Panc1 (cell line): Measurements from ENCODE around the gene ANKH. TPM values are rescaled to one million over a fixed set of nuclear protein-coding genes. Genes with fewer than 3 reads are reported as not detected.

Experiments used
- ATAC-seq: fragments of 200-7000 bp; cut with Tn5 transposase; 2 replicates; pipeline ENCODE4 v1.9.1; 2020; ENCODE audit warnings: mild to moderate bottlenecking, moderate library complexity
- BruUV-seq: library from RNA; stranded (reverse); fragments of 400-500 nt; replicated peaks from 2 replicates; lab custom pipeline; 2021; lab: Mats Ljungman, UMichigan
- CTCF ChIA-PET: fragments of 300-600 bp; sonication (Branson Sonifier 250); formaldehyde crosslinking; loops from one replicate; lab custom pipeline; 2022; ENCODE audit warnings: antibody characterized with exemption; lab: Charles Lee
- POLR2A ChIA-PET: fragments of 300-600 bp; sonication (Branson Sonifier 250); formaldehyde crosslinking; loops from one replicate; lab custom pipeline; 2022; ENCODE audit warnings: antibody characterized with exemption; lab: Charles Lee
- DNase-seq: peaks from one replicate; pipeline ENCODE4 v3.0.0-alpha.2; 2010; ENCODE audit warnings: low read depth, low spot score
- H3K27ac ChIP-seq: 2 replicates; pipeline ENCODE4 v1.5.1; 2011; ENCODE audit warnings: mild to moderate bottlenecking, low read length, inconsistent platforms
- H3K27me3 ChIP-seq: fragments of 200-500 bp; sonication (Bioruptor generic); 2 replicates; pipeline ENCODE4 v1.6.0; 2014; ENCODE audit warnings: low read length, inconsistent platforms; ENCODE audit not compliant: control insufficient read depth, insufficient read depth
- H3K36me3 ChIP-seq: fragments of 200-500 bp; sonication (Bioruptor generic); 2 replicates; pipeline ENCODE4 v1.5.1; 2014; ENCODE audit warnings: inconsistent platforms, mild to moderate bottlenecking, low read length, moderate library complexity; ENCODE audit not compliant: control insufficient read depth, insufficient read depth
- H3K4me1 ChIP-seq: 2 replicates; pipeline ENCODE4 v1.5.1; 2011; ENCODE audit warnings: inconsistent platforms, mild to moderate bottlenecking, low read length, moderate library complexity; ENCODE audit not compliant: control insufficient read depth, insufficient read depth
- H3K4me3 ChIP-seq, 2 experiments: 2 replicates each; pipeline ENCODE4 v1.5.1; 2011 to 2012; ENCODE audit warnings: low read depth in 2 of 2, low read length in 2 of 2, mild to moderate bottlenecking in 2 of 2, inconsistent platforms in 1 of 2, moderate library complexity in 1 of 2
- H3K9me3 ChIP-seq: fragments of 200-500 bp; sonication (Bioruptor generic); 2 replicates; pipeline ENCODE4 v1.5.1; 2014; ENCODE audit warnings: low read depth, mild to moderate bottlenecking, inconsistent platforms, low read length, moderate library complexity; ENCODE audit not compliant: control insufficient read depth, insufficient read depth
- CTCF ChIP-seq: fragments of 450-650 bp; IDR thresholded peaks from 2 replicates; pipeline ENCODE4 v1.5.1; 2017; ENCODE audit warnings: mild to moderate bottlenecking
- POLR2AphosphoS5 ChIP-seq: IDR thresholded peaks from 2 replicates; pipeline ENCODE4 v1.6.1; 2012; ENCODE audit warnings: mild to moderate bottlenecking, low read depth, low read length, moderate library complexity
- REST ChIP-seq, 2 experiments: IDR thresholded peaks; 2 replicates each; pipeline ENCODE4 v1.6.1; 2011 to 2012; ENCODE audit warnings: low read depth in 2 of 2, control low read depth in 1 of 2, low read length in 1 of 2, mild to moderate bottlenecking in 1 of 2, moderate library complexity in 1 of 2; ENCODE audit not compliant: insufficient read depth in 1 of 2
- SIN3A ChIP-seq: IDR thresholded peaks from 2 replicates; pipeline ENCODE4 v1.6.1; 2012; ENCODE audit warnings: low read depth, mild to moderate bottlenecking, low read length, moderate library complexity, borderline replicate concordance; ENCODE audit not compliant: insufficient read depth
- TCF7L2 ChIP-seq: IDR thresholded peaks from 2 replicates; pipeline ENCODE4 v1.6.1; 2011; ENCODE audit warnings: mild to moderate bottlenecking, low read depth, low read length, inconsistent platforms
- in situ Hi-C: cut with HindIII; loops from 2 replicates; pipeline ENCODE4 v1.10.0; 2016; ENCODE audit warnings: low sequenced_read_pairs, low pct_unique_long_range_greater_than_20kb
- intact Hi-C: fragments of 100-400 bp; cut with micrococcal nuclease; formaldehyde crosslinking; loops from one replicate; pipeline ENCODE4 v1.10.0; 2022; ENCODE audit not compliant: unreplicated experiment
- total RNA-seq: library from RNA; stranded (reverse); gene quantifications from one replicate; pipeline ENCODE4 v1.2.1, GENCODE V29; 2021; ENCODE audit not compliant: unreplicated experiment

ANKH gene
- total RNA-seq, 1 experiment from 2014 or later = 11.2 TPM

GRCh38 chr5:14721990-14722656 lies 149.5 kb downstream of the ANKH start:
- H3K36me3 ChIP-seq = no peaks in the 10 kb centered on the region
- no peak overlapping the region for H3K27ac ChIP-seq
- H3K9me3 ChIP-seq = no peaks in the 10 kb centered on the region
- H3K4me1 ChIP-seq = no peaks in the 10 kb centered on the region
- no peak for TF ChIP-seq SIN3A
- no peak for TF ChIP-seq POLR2AphosphoS5
- TF ChIP-seq CTCF = no peak
- TF ChIP-seq TCF7L2 = no peak
- ATAC-seq (no peak), DNase-seq (no peak)
- intact Hi-C loops (loop anchor here (10.0 kb wide), 1 partner anchor 703 kb away; no protein-coding TSS in a partner anchor), in situ Hi-C loops (no loop called here)
- ChIA-PET CTCF (interaction anchor here (0.9 kb wide), 1 partner anchor 37 kb away, joined by 3 read pairs; no protein-coding TSS in a partner anchor), POLR2A (no interaction called here)
- no peaks in the 10 kb centered on the region for H3K27me3 ChIP-seq
- no peak overlapping the region for H3K4me3 ChIP-seq
- no TSS peak for BruUV-seq

- Histone ChIP-seq H3K27me3 (no peaks in the 10 kb centered on the region), H3K27ac (no peak overlapping the region), H3K4me3 (no peak overlapping the region), H3K9me3 (no peaks in the 10 kb centered on the region), H3K36me3 (no peaks in the 10 kb centered on the region), H3K4me1 (no peaks in the 10 kb centered on the region)
- in situ Hi-C loops (no loop called here), intact Hi-C loops (loop anchor here (10.0 kb wide), 1 partner anchor 704 kb away; no protein-coding TSS in a partner anchor)
- no TSS peak for BruUV-seq
- TF ChIP-seq TCF7L2 (no peak), CTCF (no peak), REST (IDR thresholded peaks at IDR 0.05; ENCODE audit: insufficient read depth in 1 of 2, low read depth in 2 of 2, low read length in 1 of 2) (no peak), POLR2AphosphoS5 (no peak), SIN3A (no peak)
- ChIA-PET POLR2A (no interaction called here), CTCF (no interaction called here)
- peak; percentile 59; the same call in 1 of the 2 replicates for ATAC-seq
- DNase-seq = peak; percentile 33
Measured at GRCh38 chr5:14720236-14720923, 151.2 kb downstream of the ANKH start.
